Measurements from ENCODE around the gene GNG13. TPM values are rescaled to one million over a fixed set of nuclear protein-coding genes. Genes with fewer than 3 reads are reported as not detected.

GNG13 gene
- total and polyA plus RNA-seq, 12 donors, result not detected

DNA sequence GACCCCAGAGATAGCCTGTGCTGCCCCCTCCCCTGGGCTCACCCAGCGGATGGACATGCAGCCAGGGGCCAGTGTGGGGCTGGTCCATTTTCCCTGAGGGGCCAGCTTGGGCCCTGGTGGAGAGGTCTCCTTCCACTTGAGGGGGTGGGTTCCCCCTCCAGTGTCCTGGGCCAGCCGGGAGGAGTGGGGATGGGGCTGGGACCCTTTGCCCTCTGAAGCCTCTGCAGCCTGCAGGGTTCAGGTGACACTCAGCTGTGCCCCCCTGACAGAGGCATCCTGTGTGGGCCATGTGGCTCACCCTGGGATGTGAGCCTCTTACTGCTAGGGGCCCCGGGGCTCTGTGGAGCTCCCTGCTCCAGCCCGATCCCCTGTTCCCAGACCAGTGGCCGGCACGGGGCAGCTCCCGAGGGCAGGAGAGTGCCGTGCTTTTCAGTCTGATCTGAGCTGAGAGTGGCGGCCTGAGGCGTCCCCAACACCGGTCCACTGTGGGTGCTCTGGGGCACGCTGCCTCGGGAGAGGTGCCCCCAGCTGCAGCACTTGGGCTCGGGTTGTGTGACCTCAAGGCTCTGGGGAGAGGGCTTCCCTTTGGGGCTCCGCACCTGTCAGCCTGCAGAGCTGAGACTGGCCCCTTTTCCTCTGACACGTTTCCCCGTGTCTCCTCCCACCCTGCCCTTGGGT lies 439 bp upstream of the GNG13 start:
- no peaks in the 10 kb centered on the region for H3K9me3 ChIP-seq (replicated peaks in 1 of 3)
- TF ChIP-seq POLR2A (IDR thresholded peaks at IDR 0.05), result no peak
- TF ChIP-seq, protein P1, sequence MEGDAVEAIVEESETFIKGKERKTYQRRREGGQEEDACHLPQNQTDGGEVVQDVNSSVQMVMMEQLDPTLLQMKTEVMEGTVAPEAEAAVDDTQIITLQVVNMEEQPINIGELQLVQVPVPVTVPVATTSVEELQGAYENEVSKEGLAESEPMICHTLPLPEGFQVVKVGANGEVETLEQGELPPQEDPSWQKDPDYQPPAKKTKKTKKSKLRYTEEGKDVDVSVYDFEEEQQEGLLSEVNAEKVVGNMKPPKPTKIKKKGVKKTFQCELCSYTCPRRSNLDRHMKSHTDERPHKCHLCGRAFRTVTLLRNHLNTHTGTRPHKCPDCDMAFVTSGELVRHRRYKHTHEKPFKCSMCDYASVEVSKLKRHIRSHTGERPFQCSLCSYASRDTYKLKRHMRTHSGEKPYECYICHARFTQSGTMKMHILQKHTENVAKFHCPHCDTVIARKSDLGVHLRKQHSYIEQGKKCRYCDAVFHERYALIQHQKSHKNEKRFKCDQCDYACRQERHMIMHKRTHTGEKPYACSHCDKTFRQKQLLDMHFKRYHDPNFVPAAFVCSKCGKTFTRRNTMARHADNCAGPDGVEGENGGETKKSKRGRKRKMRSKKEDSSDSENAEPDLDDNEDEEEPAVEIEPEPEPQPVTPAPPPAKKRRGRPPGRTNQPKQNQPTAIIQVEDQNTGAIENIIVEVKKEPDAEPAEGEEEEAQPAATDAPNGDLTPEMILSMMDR (IDR thresholded peaks at IDR 0.05), result no peak
- no peak for DNase-seq
- peaks cover 37% of the 10 kb centered on the region for H3K27me3 ChIP-seq
- H3K4me3 ChIP-seq, result no peak overlapping the region
- WGBS, 4 donors, result 12 to 20% (median 15%) methylated on average over 1 to 17 of the region's 17 CpGs
- H3K4me1 ChIP-seq (replicated peaks in 1 of 2), result no peaks in the 10 kb centered on the region
- no peak overlapping the region for H3K27ac ChIP-seq
- H3K36me3 ChIP-seq (replicated peaks in 1 of 2), result no peaks in the 10 kb centered on the region
- intact Hi-C loops (cut with DNase I), result no loop called here

DNA sequence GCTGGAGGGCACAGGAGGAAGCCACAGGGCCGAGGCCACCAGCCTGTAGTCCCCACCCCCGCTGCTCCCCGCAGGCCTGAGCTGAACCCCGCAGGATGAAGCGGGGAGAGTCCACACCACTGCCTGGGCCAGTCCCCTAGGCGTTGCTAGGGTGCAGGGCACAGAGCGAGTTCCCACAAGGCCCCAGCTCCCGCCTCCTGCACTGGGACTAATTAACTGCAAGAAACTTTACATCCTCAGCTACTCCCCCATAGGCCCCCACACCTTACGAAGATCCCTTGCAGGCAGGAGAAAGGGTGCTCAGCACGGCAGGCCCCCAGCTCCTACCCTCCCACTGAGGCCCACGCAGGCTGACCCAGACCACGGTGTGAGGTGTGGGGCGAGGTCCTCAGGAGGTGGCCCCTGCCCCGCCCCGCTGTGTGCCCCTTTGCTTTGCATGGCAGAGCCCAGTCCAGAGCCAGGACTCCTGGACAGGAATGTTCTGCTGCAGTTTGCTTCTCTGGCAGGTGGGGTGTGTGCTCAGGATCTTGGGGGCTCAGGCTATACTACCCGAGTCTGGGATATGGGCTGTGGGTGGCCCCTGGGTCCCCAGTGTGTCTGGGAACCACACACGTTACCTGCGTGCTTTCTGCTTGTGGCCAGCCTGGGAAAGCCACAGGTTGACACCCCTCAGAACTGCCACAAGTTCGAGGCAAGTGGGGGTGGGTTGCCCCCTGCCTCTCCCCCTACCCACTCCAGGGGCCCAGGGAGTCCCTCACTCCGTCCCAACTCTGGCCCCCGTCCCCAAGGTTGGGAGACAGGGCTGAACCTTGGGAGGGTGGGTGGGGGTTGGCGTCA lies 1.2 kb downstream of the GNG13 start:
- Histone ChIP-seq H3K27me3 (peaks cover 37% of the 10 kb centered on the region), H3K9me3 (replicated peaks in 1 of 3) (no peaks in the 10 kb centered on the region), H3K4me3 (no peak overlapping the region), H3K27ac (no peak overlapping the region), H3K36me3 (replicated peaks in 1 of 2) (no peaks in the 10 kb centered on the region), H3K4me1 (replicated peaks in 1 of 2) (no peaks in the 10 kb centered on the region)
- WGBS, 4 donors, result 47 to 66% (median 58%) methylated on average over 2 to 22 of the region's 22 CpGs
- TF ChIP-seq POLR2A (IDR thresholded peaks at IDR 0.05), result no peak
- TF ChIP-seq, protein P1 (IDR thresholded peaks at IDR 0.05), result no peak
- intact Hi-C loops (cut with DNase I), result no loop called here
- DNase-seq, result no peak

DNA sequence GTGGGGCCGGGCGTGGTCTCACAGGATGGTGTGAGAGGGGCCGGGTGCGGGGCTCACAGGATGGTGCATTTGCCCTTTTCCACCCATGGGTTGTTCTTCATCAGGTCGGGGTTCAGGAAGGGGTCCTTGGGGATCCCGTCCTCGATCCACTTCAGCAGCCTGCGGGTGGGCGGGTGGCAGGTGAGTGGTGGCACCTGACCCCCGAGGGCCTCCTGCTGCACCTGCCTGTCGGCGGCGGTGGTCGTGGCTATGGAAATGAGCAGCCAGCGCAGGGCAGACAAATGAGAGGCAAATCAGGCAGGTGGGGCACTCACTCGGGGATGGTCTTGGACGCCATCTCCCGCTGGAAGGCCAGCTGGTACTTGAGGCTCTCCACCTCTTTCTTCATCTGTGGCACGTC lies 1.9 kb downstream of the GNG13 start:
- peaks cover 37% of the 10 kb centered on the region for H3K27me3 ChIP-seq
- no peak for TF ChIP-seq POLR2A (IDR thresholded peaks at IDR 0.05)
- TF ChIP-seq, protein P1 (IDR thresholded peaks at IDR 0.05), result no peak
- H3K27ac ChIP-seq, result no peak overlapping the region
- intact Hi-C loops (cut with DNase I), result no loop called here
- no peak overlapping the region for H3K4me3 ChIP-seq
- 87 to 93% (median 89%) methylated on average over 13 to 19 of the region's 19 CpGs for WGBS, 4 donors
- H3K9me3 ChIP-seq (replicated peaks in 1 of 3), result no peaks in the 10 kb centered on the region
- no peaks in the 10 kb centered on the region for H3K4me1 ChIP-seq (replicated peaks in 1 of 2)
- no peak for DNase-seq
- H3K36me3 ChIP-seq (replicated peaks in 1 of 2), result no peaks in the 10 kb centered on the region

DNA sequence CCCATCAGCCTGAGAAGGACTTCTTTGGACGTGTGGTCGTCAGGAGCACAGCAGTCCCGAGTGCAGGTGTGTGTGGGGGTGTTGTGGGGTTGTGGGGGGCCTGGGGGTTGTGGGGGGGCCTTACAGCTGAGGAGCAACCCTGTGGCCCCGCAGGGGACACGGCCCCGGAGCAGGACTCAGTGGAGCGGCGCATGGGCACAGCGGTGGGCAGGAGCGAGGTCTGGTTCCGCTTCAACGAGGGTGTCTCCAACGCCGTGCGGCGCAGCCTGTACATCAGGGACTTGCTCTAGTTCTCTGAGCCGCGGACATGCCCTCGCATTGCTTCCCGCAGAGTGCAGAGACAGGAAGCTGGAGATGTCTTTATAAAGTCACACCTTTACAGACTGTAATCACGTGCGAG lies 2.8 kb downstream of the GNG13 start:
- peaks cover 37% of the 10 kb centered on the region for H3K27me3 ChIP-seq
- no peaks in the 10 kb centered on the region for H3K36me3 ChIP-seq (replicated peaks in 1 of 2)
- WGBS, 4 donors, result 91 to 100% (median 95%) methylated on average over 5 to 22 of the region's 22 CpGs
- H3K9me3 ChIP-seq (replicated peaks in 1 of 3), result no peaks in the 10 kb centered on the region
- TF ChIP-seq POLR2A (IDR thresholded peaks at IDR 0.05), result no peak
- TF ChIP-seq, protein P1 (IDR thresholded peaks at IDR 0.05), result no peak
- no peak overlapping the region for H3K4me3 ChIP-seq
- no peak for DNase-seq
- intact Hi-C loops (cut with DNase I), result no loop called here
- H3K27ac ChIP-seq, result no peak overlapping the region
- no peaks in the 10 kb centered on the region for H3K4me1 ChIP-seq (replicated peaks in 1 of 2)

Measured in adrenal gland (tissue), 12 donors.